NCI-H1048 (cell line): ENCODE measurements around the gene PPP1R13B.
"Not testable (repeated sequence)": the region's sequence is repeated elsewhere in the genome, so short reads cannot be mapped to it uniquely, and the experiment has no call there.

ENCODE experiments used
- DNase-seq: peaks from one replicate; lab custom pipeline; 2025; lab: John Stamatoyannopoulos, UW

PPP1R13B gene, protein sequence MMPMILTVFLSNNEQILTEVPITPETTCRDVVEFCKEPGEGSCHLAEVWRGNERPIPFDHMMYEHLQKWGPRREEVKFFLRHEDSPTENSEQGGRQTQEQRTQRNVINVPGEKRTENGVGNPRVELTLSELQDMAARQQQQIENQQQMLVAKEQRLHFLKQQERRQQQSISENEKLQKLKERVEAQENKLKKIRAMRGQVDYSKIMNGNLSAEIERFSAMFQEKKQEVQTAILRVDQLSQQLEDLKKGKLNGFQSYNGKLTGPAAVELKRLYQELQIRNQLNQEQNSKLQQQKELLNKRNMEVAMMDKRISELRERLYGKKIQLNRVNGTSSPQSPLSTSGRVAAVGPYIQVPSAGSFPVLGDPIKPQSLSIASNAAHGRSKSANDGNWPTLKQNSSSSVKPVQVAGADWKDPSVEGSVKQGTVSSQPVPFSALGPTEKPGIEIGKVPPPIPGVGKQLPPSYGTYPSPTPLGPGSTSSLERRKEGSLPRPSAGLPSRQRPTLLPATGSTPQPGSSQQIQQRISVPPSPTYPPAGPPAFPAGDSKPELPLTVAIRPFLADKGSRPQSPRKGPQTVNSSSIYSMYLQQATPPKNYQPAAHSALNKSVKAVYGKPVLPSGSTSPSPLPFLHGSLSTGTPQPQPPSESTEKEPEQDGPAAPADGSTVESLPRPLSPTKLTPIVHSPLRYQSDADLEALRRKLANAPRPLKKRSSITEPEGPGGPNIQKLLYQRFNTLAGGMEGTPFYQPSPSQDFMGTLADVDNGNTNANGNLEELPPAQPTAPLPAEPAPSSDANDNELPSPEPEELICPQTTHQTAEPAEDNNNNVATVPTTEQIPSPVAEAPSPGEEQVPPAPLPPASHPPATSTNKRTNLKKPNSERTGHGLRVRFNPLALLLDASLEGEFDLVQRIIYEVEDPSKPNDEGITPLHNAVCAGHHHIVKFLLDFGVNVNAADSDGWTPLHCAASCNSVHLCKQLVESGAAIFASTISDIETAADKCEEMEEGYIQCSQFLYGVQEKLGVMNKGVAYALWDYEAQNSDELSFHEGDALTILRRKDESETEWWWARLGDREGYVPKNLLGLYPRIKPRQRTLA

DNA sequence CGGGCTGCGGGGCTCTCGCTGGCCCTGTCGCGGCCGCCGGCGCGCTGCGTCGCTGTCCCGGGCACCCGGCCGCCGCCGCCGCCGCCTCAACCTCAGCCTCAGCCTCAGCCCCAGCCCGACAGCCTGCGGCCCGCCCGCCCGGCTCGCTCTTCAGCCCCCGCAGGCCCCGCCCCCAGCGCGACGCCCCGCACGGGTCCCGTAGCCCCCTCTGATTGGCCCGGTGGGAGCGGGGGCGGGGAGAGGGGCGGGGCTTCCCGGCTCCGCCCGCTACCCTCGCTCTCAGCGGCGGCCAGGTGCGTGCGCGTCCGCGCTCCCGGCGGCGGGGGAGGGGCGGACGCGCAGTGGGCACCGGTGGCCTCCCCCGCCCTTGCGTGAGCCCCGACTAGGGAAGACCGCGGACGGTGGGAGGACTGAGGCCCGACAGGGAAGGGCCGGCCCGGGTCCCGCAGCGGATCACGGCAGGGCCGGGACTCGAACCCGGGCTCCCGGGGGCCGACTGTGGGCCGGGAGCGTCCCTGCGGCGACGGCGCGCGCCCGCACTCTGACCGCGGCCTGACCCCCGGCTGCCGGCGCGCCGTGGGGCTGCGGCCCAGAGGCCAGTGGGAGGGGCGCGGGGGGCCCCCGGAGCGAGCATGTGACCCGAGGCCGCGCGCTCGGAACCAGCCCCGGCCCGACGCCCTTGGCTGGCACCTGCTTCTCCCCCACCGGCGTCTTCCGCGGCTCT lies at the start of gene PPP1R13B:
Gene PPP1R13B (minus strand): TSS at position 125 of the 724 bp plus-strand sequence. CDS start 268 bp downstream, outside the sequence.
- DNase-seq = peak; percentile 79

- DNase-seq = no peak
These were observed 49.2 kb upstream of the PPP1R13B start for GRCh38 chr14:103896578-103896977.

DNA sequence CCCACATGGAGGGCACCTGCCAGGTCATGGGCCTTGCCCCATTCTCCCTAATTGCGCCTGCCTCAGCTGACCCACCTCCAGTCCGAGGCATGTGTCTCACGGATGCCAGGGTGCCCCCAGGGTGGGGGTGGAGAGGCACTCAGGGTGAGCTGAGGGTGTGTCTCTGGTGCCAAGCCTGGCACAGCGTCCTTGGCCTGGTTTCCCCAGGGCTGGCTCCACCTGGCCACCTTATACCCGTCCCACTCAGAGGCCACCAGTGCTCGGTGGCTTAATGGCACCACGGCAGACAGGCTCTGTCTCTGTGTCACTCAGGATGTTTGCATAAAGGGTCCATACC lies 47.3 kb upstream of the PPP1R13B start:
- DNase-seq = no peak

DNA sequence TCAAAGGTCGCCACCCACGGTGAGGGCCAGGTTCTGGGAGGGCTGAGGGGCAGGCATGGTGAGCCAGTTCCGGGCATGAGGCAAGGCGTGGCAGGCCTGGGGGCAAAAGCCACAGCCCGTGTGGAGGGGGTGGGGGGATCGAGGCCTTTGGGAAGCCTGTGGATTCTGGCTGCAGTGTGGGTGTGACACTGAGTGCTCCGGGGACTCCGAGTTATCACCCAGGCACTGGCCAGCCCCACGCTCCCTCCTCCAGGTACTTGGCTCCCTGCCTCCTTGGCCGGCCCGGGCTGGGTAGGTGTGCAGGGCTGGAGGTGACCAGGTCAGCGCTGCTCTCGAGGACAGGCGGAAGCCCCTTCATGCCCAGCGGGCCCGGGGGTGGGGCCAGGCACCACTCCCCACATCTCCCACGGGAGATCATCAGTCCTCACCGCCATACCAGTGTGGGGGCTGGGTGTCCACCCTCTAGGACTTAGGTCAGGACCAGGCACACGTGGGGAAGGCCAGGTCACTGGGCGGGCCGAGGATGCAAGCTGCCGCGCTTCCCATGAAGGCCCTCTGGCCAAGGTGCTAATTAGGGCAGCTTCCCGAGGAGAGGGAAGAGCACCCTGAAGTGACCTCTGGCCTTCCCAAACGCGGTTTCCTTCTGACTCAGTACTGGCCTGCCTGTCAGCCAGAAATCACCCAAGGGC lies 46.8 kb upstream of the PPP1R13B start:
- DNase-seq = no peak

DNA sequence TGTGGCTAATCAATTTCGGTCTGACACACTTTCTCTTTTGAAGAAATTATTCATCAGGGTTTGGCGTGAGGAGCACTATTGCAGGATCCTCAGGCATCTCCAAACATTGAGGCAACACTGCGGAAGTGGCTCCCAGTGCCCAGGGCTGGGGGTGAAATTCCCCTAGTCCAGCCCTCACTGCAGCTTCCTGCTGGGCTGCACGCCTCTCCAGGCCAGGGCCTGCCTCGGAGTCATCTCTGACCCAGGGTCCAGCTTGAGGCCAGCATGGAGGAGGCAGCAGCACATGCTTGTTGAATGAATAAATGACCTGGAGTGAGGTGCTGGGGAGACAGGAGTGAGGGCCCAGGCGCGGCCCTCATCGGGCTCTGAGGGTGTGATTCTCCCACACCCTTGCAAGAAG lies 44.9 kb upstream of the PPP1R13B start:
- DNase-seq = no peak

DNA sequence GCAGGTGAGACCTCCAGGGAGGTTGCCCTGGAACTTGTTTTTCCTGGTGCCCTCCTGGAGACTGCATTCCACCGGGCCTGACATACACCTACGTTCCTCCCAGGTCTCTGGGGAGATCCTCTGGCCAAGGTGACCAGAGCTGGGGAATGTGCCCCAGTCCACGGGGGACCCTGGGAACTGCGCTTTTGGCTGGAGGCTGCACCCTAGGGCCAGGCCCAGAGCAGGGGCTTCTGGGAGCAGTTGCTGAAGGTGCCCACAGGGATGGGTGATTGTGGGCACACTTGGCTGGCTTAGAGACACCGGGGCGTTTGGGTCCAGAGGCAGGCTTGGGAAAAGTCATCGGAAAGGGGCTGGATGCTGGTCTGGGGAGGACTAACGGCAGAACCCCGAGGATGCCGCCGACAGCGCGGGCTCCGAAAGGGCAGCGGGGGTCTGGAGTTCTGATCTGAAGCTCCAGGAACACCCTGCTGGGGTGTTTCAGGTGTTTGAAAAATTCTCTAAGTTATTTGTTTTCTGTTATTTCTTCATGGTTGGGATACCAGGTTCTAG lies 44.4 kb upstream of the PPP1R13B start:
- no peak for DNase-seq

DNA sequence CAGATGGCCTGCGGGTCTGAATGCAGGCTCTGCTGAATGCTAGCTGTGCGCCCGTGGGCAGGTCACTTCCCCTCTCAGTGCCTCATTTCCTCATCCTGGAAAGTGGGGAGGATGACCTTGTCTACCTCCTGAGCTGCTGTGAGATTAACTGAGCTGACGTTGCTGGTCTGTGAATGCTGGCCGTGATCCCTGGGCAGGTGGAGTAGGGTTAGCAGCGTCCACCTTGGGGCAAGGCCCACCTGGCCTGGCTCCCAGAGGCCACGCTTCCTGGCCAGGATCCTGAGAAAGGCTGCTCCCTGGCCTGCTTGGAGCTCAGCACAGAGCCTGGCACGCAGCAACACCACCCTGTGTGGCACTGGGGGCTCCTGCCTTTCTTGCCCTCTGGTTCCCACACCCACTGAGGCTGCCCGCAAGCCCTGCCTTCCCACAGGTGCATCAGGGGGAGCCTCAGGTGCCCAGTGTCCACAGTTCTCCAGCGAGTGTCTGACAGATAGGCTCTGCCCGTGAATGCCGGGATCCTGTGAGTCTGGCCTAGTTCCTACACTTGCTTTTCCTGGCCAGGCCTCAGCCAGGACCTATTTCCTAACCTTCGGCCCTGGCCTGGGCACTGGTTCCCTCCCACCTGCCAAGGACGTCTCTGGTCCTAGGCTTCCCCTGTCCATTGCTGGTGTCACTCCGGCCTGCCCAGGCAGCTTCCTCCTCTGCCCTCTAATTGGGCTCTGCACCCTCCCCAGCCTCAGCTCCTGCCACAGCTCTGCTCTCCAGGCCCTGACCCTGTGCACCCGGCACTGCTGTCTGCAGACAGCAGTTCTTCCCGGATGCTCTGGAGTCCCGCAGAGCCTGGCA lies 43.7 kb upstream of the PPP1R13B start:
- no peak for DNase-seq

- DNase-seq = no peak
These were observed 42.6 kb upstream of the PPP1R13B start for GRCh38 chr14:103890052-103890371.

- no peak for DNase-seq
These were observed 42.1 kb upstream of the PPP1R13B start for GRCh38 chr14:103889313-103890051.

DNA sequence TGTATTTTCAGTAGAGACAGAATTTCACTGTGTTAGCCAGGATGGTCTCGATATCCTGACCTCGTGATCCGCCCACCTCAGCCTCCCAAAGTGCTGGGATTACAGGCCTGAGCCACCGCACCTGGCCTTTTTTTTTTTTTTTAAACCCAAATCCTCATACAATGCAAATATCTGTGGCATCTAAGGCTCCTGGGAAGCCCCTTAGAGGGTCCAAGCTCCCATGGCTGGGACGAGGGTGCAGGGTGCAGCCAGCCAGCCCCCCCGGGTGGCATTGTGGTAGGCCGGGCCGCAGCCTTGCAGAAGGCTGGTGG lies 41.6 kb upstream of the PPP1R13B start:
- not testable (repeated sequence) for DNase-seq

DNA sequence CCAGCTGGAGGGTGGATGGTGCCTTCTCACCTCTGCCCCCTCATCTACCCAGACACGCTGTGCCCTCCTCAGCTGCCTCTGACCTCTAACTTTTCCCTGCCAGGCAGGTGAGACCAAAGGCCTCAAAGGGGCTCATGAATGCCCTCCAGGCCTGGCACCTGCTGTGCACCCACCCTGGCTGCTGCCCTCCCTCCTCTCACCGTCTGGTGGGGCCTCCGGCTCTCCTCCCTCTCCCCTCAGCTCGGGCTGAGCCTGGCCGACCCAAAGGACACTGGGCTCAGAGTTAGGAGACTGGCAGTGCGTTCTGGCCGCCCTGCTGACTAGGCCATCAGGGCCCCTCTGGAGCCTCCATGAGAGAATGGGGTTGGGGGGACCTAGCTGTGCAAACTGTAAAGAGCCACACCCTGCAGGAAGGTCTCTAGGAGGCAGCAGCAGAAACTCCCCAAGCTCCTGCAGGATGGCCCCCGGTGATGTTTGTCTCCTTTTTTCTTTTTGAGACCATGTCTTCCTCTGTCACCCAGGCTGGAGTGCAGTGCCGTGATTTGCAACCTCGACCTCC lies 40.3 kb upstream of the PPP1R13B start:
- DNase-seq = no peak

DNA sequence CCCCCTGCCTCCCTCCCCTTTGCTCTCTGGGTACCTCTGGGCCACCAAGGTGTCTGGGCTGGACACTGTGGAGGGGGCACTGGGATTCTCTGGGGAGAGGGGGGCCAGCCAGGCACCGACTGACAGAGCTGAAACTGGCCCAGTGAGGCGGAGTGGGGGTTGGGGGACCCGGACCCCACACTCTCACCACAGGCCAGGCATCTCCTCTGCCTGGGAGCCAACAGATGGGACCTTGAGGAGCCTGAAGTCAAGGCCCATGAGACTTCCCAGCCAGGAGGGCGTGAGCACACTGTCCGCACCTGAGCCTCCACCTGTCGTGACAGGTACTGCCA lies 39.8 kb upstream of the PPP1R13B start:
- no peak for DNase-seq

GRCh38 chr14:103886304-103887169 lies 39.2 kb upstream of the PPP1R13B start:
- DNase-seq = no peak

DNA sequence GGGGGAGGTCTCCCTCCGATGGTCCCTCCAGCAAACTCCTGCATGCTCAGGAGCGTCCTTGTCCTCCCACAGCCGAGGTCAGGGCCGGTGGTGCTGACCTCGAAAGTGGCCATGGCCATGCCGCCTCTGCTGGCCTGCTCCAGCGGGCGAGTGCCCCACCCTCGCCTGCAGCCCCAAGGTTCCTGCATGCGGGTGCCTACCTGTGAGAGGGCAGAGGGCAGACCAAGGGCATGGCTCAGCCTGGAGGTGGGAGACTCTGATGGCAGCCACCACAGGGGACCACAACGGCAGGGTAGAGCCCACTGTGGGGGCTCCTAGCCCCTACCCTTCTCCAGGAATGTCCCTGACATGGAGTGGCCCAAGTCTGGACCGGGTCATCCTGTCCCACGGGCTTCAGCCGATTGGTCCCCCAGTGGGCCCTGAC lies 38.1 kb upstream of the PPP1R13B start:
- DNase-seq = no peak

DNA sequence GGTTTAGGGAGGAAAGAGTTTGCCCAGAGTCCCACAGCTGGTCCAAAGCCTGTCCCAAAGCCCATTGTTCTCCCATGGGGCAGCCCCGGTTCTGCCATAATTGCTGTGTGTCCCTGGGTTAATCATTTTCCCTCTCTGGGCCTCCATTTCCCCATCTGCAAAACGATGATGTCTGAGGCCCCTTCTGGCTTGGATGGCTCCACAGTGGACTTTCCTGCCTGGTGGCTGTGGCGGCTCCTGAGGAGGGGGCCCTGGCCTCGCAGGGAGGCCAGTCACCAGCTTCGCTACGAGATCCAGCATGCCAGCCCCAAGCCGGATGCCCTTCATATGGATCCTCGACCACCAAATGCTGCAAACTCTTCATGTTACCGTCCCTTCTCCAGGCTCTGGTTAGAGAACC lies 37.5 kb upstream of the PPP1R13B start:
- no peak for DNase-seq

GRCh38 chr14:103883263-103883523 lies 35.8 kb upstream of the PPP1R13B start:
- DNase-seq = no peak

GRCh38 chr14:103882503-103883262 lies 35.3 kb upstream of the PPP1R13B start:
- DNase-seq = no peak
